DOHH2 (cell line): ENCODE results near the gene TDRD9.

Experiments used
- CTCF ChIP-seq: fragments of 200-600 bp; sonication (generic); IDR thresholded peaks from one replicate; pipeline ENCODE4 v1.5.1; 2014; ENCODE audit warnings: antibody characterized with exemption, mild to moderate bottlenecking, low read depth, low read length; ENCODE audit not compliant: poor library complexity, severe bottlenecking
- EZH2phosphoT487 ChIP-seq: fragments of 200-600 bp; sonication (generic); IDR thresholded peaks from 2 replicates; pipeline ENCODE4 v1.6.1; 2017; ENCODE audit warnings: borderline replicate concordance, mild to moderate bottlenecking, antibody characterized with exemption, low read length, moderate library complexity, mixed read lengths

GRCh38 chr14:104092931-104093365 lies 164.7 kb downstream of the TDRD9 start:
- no peak for TF ChIP-seq CTCF
- TF ChIP-seq EZH2phosphoT487, result no peak
